NK-92 treated with Interleukin-12 subunit alpha and Interleukin-12 subunit beta, amount 100 ng/mL, for 24 hours (cell line): ENCODE results near the gene SIX5.

Experiments
- DNase-seq: peaks from one replicate; lab custom pipeline; 2025; lab: John Stamatoyannopoulos, UW

The SIX5 gene

GRCh38 chr19:45792470-45793177 is 23.6 kb upstream of the SIX5 start, which contains the start of gene DMWD:
TSS of gene DMWD (minus strand) at chr19:45792845. CDS start at chr19:45792756, 89 bp downstream.
- peak; percentile 99 for DNase-seq

GRCh38 chr19:45791744-45792469 is 22.9 kb upstream of the SIX5 start:
- DNase-seq: no peak

GRCh38 chr19:45790942-45791341 is 21.9 kb upstream of the SIX5 start:
- DNase-seq: peak; percentile 52

GRCh38 chr19:45789035-45789786 is 20.2 kb upstream of the SIX5 start:
- no peak for DNase-seq

- DNase-seq: no peak
These were observed 17.5 kb upstream of the SIX5 start for GRCh38 chr19:45786533-45786894.

GRCh38 chr19:45785781-45786532 is 16.9 kb upstream of the SIX5 start:
- DNase-seq: no peak

GRCh38 chr19:45785097-45785496 is 16.0 kb upstream of the SIX5 start:
- no peak for DNase-seq

GRCh38 chr19:45784096-45784495 is 15.0 kb upstream of the SIX5 start:
- no peak for DNase-seq

- no peak for DNase-seq
These were observed 14.1 kb upstream of the SIX5 start for GRCh38 chr19:45782820-45783785.

- DNase-seq: no peak
These were observed 13.2 kb upstream of the SIX5 start, which contains the start of gene DMPK for GRCh38 chr19:45782162-45782691. TSS of gene DMPK (minus strand) at chr19:45782490. CDS start at chr19:45782352, 138 bp downstream.

- DNase-seq: no peak
These were observed 12.4 kb upstream of the SIX5 start for GRCh38 chr19:45781214-45782161.

- DNase-seq: no peak
These were observed 11.6 kb upstream of the SIX5 start for GRCh38 chr19:45780448-45781213.

- DNase-seq: no peak
These were observed 11.0 kb upstream of the SIX5 start for GRCh38 chr19:45780146-45780447.

GRCh38 chr19:45779231-45780145 is 10.4 kb upstream of the SIX5 start:
- no peak for DNase-seq

- DNase-seq: no peak
These were observed 9.1 kb upstream of the SIX5 start for GRCh38 chr19:45778010-45778661.

GRCh38 chr19:45777395-45777961 is 8.4 kb upstream of the SIX5 start:
- no peak for DNase-seq

- no peak for DNase-seq
These were observed 5.7 kb upstream of the SIX5 start for GRCh38 chr19:45774765-45775164.
